KMS-11 (cell line): ENCODE measurements around the gene ABCB6.

Experiments used
- H2AFZ ChIP-seq: fragments of 200-600 bp; sonication (generic); 2 replicates; pipeline ENCODE4 v1.6.1; 2016; ENCODE audit warnings: antibody characterized with exemption, mixed run types, low read depth
- H3K27ac ChIP-seq: fragments of 200-600 bp; sonication (generic); 2 replicates; pipeline ENCODE4 v1.6.1; 2016; ENCODE audit warnings: mild to moderate bottlenecking, mixed run types
- H3K27me3 ChIP-seq: fragments of 200-600 bp; sonication (generic); 2 replicates; pipeline ENCODE4 v1.6.1; 2017; ENCODE audit warnings: mild to moderate bottlenecking, low read depth, mixed run types, moderate library complexity; ENCODE audit not compliant: insufficient read depth
- H3K36me3 ChIP-seq: fragments of 200-600 bp; sonication (generic); 2 replicates; pipeline ENCODE4 v1.6.1; 2017; ENCODE audit warnings: mild to moderate bottlenecking, mixed run types; ENCODE audit not compliant: insufficient read depth
- H3K4me1 ChIP-seq: fragments of 200-600 bp; sonication (generic); 2 replicates; pipeline ENCODE4 v1.6.1; 2016; ENCODE audit warnings: mild to moderate bottlenecking, low read depth, mixed run types; ENCODE audit not compliant: poor library complexity, severe bottlenecking
- H3K4me2 ChIP-seq: fragments of 200-600 bp; sonication (generic); 2 replicates; pipeline ENCODE4 v1.7.0; 2016; ENCODE audit warnings: mild to moderate bottlenecking, mixed run types
- H3K4me3 ChIP-seq: fragments of 200-600 bp; sonication (generic); IDR thresholded peaks from 2 replicates; pipeline ENCODE4 v1.6.1; 2017; ENCODE audit warnings: low read depth, low read length, mixed read lengths; ENCODE audit not compliant: insufficient read depth
- H3K79me2 ChIP-seq: fragments of 200-600 bp; sonication (generic); 2 replicates; pipeline ENCODE4 v1.6.1; 2016; ENCODE audit warnings: low read depth, mixed run types; ENCODE audit not compliant: insufficient read depth
- H3K9ac ChIP-seq: fragments of 200-600 bp; sonication (generic); 2 replicates; pipeline ENCODE4 v1.6.1; 2016; ENCODE audit warnings: mild to moderate bottlenecking, mixed run types
- H4K20me1 ChIP-seq: fragments of 200-600 bp; sonication (generic); 2 replicates; pipeline ENCODE4 v1.6.1; 2016; ENCODE audit warnings: mild to moderate bottlenecking, mixed run types; ENCODE audit not compliant: insufficient read depth
- CTCF ChIP-seq: fragments of 200-600 bp; sonication (generic); conservative IDR thresholded peaks from 2 replicates; pipeline ENCODE4 v1.6.1; 2017; ENCODE audit warnings: low read depth, mild to moderate bottlenecking, antibody characterized with exemption, low read length, moderate library complexity, mixed read lengths

ABCB6 gene

DNA sequence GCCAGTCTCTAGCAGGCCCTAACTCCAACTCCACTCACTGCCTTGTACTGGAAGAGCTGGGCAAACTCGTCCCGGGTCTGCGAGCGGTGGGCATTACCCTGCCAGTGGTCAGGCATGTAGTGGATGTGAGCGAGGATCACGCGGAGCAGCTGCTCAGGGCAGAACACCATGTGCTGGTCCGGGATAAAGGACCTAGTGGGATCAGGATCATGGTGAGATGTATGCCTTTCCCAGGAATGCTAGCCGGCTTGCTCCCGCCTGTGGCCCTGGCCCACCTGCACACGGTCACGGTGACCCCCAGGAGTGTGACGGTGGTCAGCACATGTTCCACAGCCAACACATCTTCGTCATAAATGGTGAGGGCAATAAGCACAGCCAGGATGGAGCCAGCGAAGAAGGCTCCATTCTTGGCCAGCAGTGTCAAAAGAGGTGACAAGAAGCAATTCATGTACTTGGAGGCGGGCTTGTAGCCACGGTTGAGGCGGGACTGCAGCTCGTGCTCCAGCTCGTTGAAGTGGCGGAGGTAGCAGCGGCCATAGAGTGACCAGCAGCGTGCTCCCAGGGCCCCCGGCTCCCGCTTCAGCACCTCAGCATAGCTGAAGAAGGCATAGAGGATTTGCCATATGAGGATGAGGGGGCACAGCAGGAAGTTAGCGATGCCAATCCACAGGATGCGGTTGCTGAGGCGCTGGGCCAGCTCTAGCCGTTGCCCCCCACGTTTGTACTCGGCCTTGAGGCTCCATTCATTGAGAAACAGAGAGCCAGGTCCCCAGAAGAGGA lies 5.3 kb upstream of the ABCB6 start:
- Histone ChIP-seq H3K27ac (no peak overlapping the region), H3K4me1 (peaks cover 8% of the 10 kb centered on the region), H3K4me2 (no peak overlapping the region), H4K20me1 (no peaks in the 10 kb centered on the region), H3K79me2 (peaks cover 16% of the 10 kb centered on the region; the same call in 1 of the 2 replicates), H3K27me3 (no peaks in the 10 kb centered on the region), H3K36me3 (no peaks in the 10 kb centered on the region; the same call in 1 of the 2 replicates), H3K4me3 (no peak overlapping the region), H2AFZ (no peak overlapping the region), H3K9ac (no peak overlapping the region)
- no peak for TF ChIP-seq CTCF

- Histone ChIP-seq H3K4me3 (no peak overlapping the region), H3K4me1 (peaks cover 7% of the 10 kb centered on the region), H3K36me3 (no peaks in the 10 kb centered on the region; the same call in 1 of the 2 replicates), H2AFZ (no peak overlapping the region), H3K4me2 (no peak overlapping the region), H3K79me2 (no peaks in the 10 kb centered on the region), H3K27ac (no peak overlapping the region; the same call in 1 of the 2 replicates), H3K9ac (no peak overlapping the region), H4K20me1 (no peaks in the 10 kb centered on the region), H3K27me3 (no peaks in the 10 kb centered on the region)
- no peak for TF ChIP-seq CTCF
Observed at GRCh38 chr2:219221957-219222518, 3.3 kb upstream of the ABCB6 start.

DNA sequence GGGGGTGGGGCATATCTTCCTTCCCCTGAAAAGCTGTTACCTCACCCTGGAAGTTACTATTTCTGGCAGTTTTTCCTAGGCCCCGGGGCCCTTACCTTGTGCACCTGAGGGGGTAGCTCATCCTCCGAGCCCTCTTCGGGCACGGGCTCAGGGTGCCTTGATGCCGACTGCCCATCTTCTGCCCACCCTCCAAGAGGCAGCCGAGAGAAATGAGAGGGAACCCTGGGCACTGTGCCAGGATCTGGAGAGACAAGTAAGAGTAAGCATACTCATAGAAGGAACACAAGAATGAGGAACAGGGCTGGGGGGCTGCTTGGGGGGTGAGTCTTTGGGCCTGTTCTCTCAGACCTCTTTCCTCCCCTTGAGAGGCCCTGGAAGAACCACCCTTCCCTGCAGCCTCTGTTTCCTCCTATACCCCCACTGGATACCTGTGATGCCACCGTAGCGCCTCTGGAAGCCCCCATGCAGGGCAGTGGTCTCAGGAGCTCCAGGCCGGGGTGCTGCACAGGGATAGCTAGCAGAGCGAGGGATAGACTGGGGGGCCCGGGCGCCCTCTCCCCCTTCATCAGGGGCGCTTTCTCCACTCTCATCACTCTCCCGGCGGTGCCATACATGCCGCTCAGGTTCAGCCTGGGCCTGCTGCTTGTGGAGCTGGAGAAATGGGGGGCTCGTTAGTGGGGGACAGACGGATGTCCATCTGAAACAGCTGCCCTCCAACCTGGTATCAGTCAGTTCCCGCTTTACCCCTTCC lies 2.1 kb upstream of the ABCB6 start:
- H3K9ac ChIP-seq, result no peak overlapping the region
- H3K4me2 ChIP-seq, result no peak overlapping the region
- no peaks in the 10 kb centered on the region; the same call in 1 of the 2 replicates for H3K36me3 ChIP-seq
- H3K27me3 ChIP-seq, result no peaks in the 10 kb centered on the region
- H3K4me1 ChIP-seq, result peaks cover 14% of the 10 kb centered on the region
- no peaks in the 10 kb centered on the region for H4K20me1 ChIP-seq
- H3K79me2 ChIP-seq, result no peaks in the 10 kb centered on the region
- no peak for TF ChIP-seq CTCF
- H2AFZ ChIP-seq, result no peak overlapping the region
- no peak overlapping the region for H3K27ac ChIP-seq
- H3K4me3 ChIP-seq, result no peak overlapping the region

- Histone ChIP-seq H3K9ac (no peak overlapping the region), H3K4me2 (no peak overlapping the region), H3K79me2 (no peaks in the 10 kb centered on the region), H3K4me1 (peaks cover 14% of the 10 kb centered on the region), H3K27ac (no peak overlapping the region), H3K4me3 (no peak overlapping the region), H2AFZ (no peak overlapping the region), H3K36me3 (no peaks in the 10 kb centered on the region; the same call in 1 of the 2 replicates), H4K20me1 (no peaks in the 10 kb centered on the region), H3K27me3 (no peaks in the 10 kb centered on the region)
- no peak for TF ChIP-seq CTCF
Observed at GRCh38 chr2:219219784-219220532, 1.2 kb upstream of the ABCB6 start.
